Esophagus muscularis mucosa (tissue), 4 donors: ENCODE data around the gene CD74. TPM values are rescaled to one million over a fixed set of nuclear protein-coding genes. Genes with fewer than 3 reads are reported as not detected.

Experiments used
- DNase-seq: peaks from one replicate; pipeline ENCODE4 v3.0.0-alpha.2; 2017; ENCODE audit errors: extremely low spot score
- H3K27ac ChIP-seq, 4 donors: fragments of 200-600 bp; sonication (generic); replicated peaks in 1 of 4; 1 replicate in 3 of 4; 2 replicates in 1 of 4; pipeline ENCODE4 v1.5.1; 2016 to 2019; ENCODE audit warnings: mild to moderate bottlenecking in 1 of 4
- H3K27me3 ChIP-seq, 4 donors: fragments of 200-600 bp; sonication (generic); one replicate each; pipeline versions ENCODE4 v1.5.1 to v1.6.0; 2016 to 2019
- H3K36me3 ChIP-seq, 4 donors: fragments of 200-600 bp; sonication (generic); one replicate each; pipeline ENCODE4 v1.5.1; 2016 to 2019
- H3K4me1 ChIP-seq, 4 donors: fragments of 200-600 bp; sonication (generic); one replicate each; pipeline ENCODE4 v1.5.1; 2016 to 2019
- H3K4me3 ChIP-seq, 4 donors: fragments of 200-600 bp; sonication (generic); 1 replicate in 2 of 4; 2 replicates in 2 of 4; pipeline ENCODE4 v1.5.1; 2016 to 2019; ENCODE audit warnings: mild to moderate bottlenecking in 4 of 4, moderate library complexity in 1 of 4
- H3K9me3 ChIP-seq, 4 donors: fragments of 200-600 bp; sonication (generic); 1 replicate in 3 of 4; 2 replicates in 1 of 4; pipeline ENCODE4 v1.5.1; 2016 to 2019
- EP300 ChIP-seq: sonication (generic); formaldehyde crosslinking; IDR thresholded peaks from one replicate; pipeline ENCODE4 v1.6.1; 2017; ENCODE audit warnings: antibody characterized with exemption
- POLR2A ChIP-seq: fragments of 450-650 bp; IDR thresholded peaks from one replicate; pipeline ENCODE4 v1.6.1; 2017; ENCODE audit warnings: antibody characterized with exemption, moderate library complexity, mild to moderate bottlenecking, low read depth
- POLR2AphosphoS5 ChIP-seq, 2 donors: sonication (generic); formaldehyde crosslinking; IDR thresholded peaks; one replicate each; pipeline ENCODE4 v1.6.1; 2017; ENCODE audit warnings: antibody characterized with exemption in 2 of 2
- WGBS: methylation state at CpG from one replicate; pipeline ENCODE4 v1.1.5; 2018; 5-methylcytosine and 5-hydroxymethylcytosine counted together
- intact Hi-C: fragments of 100-400 bp; cut with DNase I; formaldehyde crosslinking; loops from one replicate; pipeline ENCODE4 v1.15.1; 2023
- total RNA-seq, 4 donors: library from RNA; depleted of rRNA; stranded (reverse); fragments of >200 nt; gene quantifications; one replicate each; pipeline versions ENCODE4 v1.1.0 to v1.2.1, GENCODE V29; 2016
- TF ChIP-seq, protein P1 (sequence below), 3 experiments: fragments of 200-600 bp in 2 of 3; fragments of 450-650 bp in 1 of 3; sonication (generic) in 2 of 3; IDR thresholded peaks; one replicate each; pipeline ENCODE4 v1.5.1; 2017 to 2019; ENCODE audit warnings: antibody characterized with exemption in 3 of 3, mild to moderate bottlenecking in 2 of 3, moderate library complexity in 1 of 3

The CD74 gene
- total RNA-seq, 4 donors from 2014 or later, result 270 to 595 (median 555) TPM

DNA sequence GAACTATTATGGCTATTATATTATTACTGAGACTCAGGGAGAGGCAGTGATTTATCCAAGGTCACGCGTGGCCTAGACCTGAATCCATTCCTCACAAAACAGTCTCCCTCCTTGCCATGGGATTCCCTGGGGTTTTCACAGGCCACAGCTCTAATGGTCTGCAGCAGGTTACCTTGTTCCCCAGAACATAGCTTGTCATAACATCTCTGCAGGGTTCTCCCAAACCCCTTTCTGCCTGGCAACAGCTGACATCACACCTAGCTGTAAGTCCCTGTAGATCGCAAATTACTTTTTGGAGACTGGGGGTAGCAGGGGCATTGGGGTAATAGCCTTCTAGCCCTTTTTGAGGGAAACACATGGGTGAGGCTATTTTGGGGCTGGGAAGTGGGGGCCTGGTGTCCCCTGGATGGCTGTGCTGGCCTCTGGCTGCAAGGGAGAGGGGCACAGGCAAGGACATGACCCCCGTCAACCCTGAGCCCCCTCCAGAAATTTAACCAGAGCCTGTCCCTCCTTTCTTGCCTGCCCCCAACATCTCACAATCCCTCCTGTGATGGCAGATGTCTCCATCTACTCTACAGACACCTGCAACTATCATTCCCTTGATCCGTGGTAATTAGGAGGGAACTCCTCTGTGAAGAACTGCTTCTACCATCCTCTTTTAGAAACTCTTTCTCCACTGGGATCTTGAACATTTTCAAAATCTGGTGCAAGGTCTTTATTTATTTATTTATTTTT lies 1.3 kb downstream of the CD74 start:
- Histone ChIP-seq H3K36me3 (peaks cover 0 to 6% (median 2%) of the 10 kb centered on the region in 4 donors), H3K9me3 (no peaks in the 10 kb centered on the region), H3K4me1 (peaks cover 34 to 50% (median 38%) of the 10 kb centered on the region in 4 donors), H3K27ac (peak overlapping the region; percentile 75 to 85 (median 81)), H3K4me3 (peak overlapping the region; percentile 47 to 64 (median 50)), H3K27me3 (no peaks in the 10 kb centered on the region)
- intact Hi-C loops, result no loop called here
- DNase-seq, result no peak
- WGBS, result 71% methylated on average over 5 of the region's 5 CpGs
- TF ChIP-seq POLR2AphosphoS5 (IDR thresholded peaks at IDR 0.05), result no peak
- TF ChIP-seq, protein P1, sequence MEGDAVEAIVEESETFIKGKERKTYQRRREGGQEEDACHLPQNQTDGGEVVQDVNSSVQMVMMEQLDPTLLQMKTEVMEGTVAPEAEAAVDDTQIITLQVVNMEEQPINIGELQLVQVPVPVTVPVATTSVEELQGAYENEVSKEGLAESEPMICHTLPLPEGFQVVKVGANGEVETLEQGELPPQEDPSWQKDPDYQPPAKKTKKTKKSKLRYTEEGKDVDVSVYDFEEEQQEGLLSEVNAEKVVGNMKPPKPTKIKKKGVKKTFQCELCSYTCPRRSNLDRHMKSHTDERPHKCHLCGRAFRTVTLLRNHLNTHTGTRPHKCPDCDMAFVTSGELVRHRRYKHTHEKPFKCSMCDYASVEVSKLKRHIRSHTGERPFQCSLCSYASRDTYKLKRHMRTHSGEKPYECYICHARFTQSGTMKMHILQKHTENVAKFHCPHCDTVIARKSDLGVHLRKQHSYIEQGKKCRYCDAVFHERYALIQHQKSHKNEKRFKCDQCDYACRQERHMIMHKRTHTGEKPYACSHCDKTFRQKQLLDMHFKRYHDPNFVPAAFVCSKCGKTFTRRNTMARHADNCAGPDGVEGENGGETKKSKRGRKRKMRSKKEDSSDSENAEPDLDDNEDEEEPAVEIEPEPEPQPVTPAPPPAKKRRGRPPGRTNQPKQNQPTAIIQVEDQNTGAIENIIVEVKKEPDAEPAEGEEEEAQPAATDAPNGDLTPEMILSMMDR (IDR thresholded peaks at IDR 0.05), result no peak
- no peak for TF ChIP-seq EP300
- no peak for TF ChIP-seq POLR2A

DNA sequence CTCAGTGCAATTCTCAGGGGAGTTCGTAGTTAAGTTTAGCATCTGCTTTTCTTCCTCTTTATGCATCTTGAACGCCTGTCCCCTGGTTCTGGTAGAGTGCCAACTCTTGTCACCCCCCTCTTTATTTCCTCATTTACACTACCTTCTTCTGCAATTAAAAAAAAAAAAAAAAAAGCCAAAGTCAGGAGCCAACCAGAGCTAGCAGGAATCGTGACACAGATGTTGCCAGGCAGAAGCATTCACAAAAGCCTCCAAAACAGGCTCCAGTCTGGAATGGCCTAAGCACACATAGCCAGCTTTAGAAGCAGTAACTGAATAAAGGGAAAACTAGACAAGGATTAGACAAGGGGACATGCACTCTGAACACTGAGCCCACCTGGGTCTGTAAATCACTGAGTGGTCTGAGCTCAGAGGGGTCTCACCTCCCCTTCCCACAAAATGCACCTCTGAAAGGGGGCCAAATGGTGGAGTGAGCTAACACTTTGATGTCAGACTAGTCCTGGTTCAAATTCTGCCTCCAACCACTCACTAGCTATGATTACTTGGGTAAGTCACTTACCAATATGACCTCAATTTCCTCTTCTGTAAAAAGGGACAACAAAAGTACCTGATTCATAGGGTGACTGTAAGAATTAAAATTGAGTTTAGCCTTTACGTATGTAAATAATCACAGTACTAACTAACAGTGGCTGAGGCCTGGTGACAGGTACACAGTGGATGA lies 2.0 kb downstream of the CD74 start:
- peak in 1 of 2 donors; percentile 38 for TF ChIP-seq POLR2AphosphoS5 (IDR thresholded peaks at IDR 0.05)
- TF ChIP-seq, protein P1 (IDR thresholded peaks at IDR 0.05), result no peak
- peak overlapping the region; percentile 47 to 64 (median 50) for H3K4me3 ChIP-seq
- no peaks in the 10 kb centered on the region for H3K9me3 ChIP-seq
- H3K27me3 ChIP-seq, result no peaks in the 10 kb centered on the region
- intact Hi-C loops, result no loop called here
- peaks cover 0 to 13% (median 5%) of the 10 kb centered on the region in 4 donors for H3K36me3 ChIP-seq
- H3K27ac ChIP-seq, result peak overlapping the region; percentile 75 to 85 (median 81)
- DNase-seq, result no peak
- peaks cover 34 to 50% (median 38%) of the 10 kb centered on the region in 4 donors for H3K4me1 ChIP-seq
- WGBS, result 16% methylated on average over 4 of the region's 4 CpGs

DNA sequence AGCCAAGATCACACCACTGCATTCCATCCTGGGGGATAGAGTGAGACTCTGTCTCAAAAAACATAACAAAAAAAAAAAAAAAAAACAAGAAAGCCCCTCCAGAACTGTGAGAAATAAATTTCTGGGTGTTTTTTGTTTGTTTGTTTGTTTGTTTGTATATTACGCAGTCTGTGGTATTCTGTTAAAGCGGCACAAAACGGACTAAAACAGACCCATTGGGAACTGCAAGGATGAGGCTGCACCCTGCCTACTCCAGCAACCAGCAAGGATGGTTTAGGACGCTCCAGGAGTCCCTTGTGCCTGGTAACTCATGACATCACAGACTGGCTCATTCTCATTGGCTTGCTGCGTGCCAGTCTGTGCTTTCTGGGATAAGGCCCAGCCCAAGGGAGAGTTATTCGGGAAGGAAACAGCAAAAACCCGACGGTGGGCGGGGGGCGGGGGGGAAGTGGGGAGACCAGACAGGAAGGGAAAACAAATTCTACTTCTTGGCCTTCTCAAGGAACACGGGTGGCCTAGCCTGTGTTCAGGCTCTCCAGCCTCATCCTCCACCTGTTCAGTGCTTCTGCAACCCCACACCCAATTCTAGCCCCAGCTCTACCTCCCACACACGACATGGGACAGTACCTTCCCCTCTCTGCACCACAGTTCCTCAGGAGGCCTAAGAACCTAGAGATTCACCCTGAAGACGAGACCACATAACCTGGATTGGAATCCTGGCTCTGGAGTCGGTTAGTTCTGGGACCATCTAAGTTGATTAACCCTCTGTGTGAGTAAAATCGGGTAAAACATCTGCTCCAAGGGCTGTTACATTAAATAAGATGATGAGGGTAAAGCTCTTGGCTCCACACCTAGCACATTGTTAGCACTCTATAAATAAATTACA lies 2.8 kb downstream of the CD74 start:
- intact Hi-C loops, result no loop called here
- no peak for DNase-seq
- Histone ChIP-seq H3K4me1 (peaks cover 34 to 50% (median 38%) of the 10 kb centered on the region in 4 donors), H3K4me3 (peak overlapping the region; percentile 47 to 64 (median 50)), H3K36me3 (peaks cover 0 to 21% (median 11%) of the 10 kb centered on the region in 4 donors), H3K27me3 (no peaks in the 10 kb centered on the region), H3K27ac (peak overlapping the region; percentile 75 to 85 (median 81)), H3K9me3 (no peaks in the 10 kb centered on the region)
- WGBS, result 17% methylated on average over 15 of the region's 15 CpGs
- TF ChIP-seq, protein P1 (IDR thresholded peaks at IDR 0.05), result no peak
- TF ChIP-seq POLR2AphosphoS5 (IDR thresholded peaks at IDR 0.05), result peak; percentile 51 to 58

DNA sequence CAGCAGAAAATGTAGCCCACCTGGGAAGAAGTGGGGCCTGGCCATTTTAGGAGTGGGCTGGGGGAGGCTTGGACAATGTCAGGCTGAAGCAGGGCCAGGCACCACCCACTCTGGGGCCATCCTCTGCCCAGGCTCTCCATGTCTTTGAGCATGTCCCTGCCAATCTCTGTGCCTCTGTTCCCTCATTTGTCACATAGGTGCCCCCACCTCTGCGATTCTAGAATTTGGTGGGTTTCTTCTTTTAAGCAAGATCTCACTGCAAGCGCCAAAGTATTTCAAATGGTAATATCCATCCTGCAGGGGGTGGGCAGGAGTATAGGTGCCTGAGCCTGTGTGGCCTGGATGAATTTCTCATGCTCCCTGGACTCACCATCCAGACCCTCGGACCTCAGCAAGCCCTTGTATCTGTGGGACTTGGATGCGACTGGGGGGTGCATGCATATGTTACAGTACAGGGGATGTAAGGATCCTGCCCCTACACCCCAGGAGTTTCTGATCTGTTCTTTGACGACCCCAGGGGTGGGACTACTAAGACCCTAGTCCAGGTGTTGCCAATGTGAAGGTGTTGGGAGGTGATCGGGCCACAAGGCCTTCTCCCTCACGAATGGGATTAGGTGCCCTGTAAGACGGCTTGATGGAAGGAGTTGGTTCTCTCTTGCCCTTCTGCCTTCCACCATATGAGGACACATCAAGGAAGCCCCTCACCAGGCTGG lies 4.3 kb downstream of the CD74 start:
- Histone ChIP-seq H3K27ac (peak overlapping the region; percentile 31 to 75 (median 44)), H3K9me3 (no peaks in the 10 kb centered on the region), H3K4me3 (peak overlapping the region in 1 of 4 donors; percentile 28), H3K36me3 (peaks cover 0 to 35% (median 17%) of the 10 kb centered on the region in 4 donors), H3K4me1 (peaks cover 36 to 51% (median 37%) of the 10 kb centered on the region in 4 donors), H3K27me3 (no peaks in the 10 kb centered on the region)
- 96% methylated on average over 8 of the region's 8 CpGs for WGBS
- TF ChIP-seq POLR2A (no peak), EP300 (no peak), POLR2AphosphoS5 (IDR thresholded peaks at IDR 0.05) (no peak)
- TF ChIP-seq, protein P1 (IDR thresholded peaks at IDR 0.05), result no peak
- intact Hi-C loops, result no loop called here
- no peak for DNase-seq
